GM23338 (cell line): ENCODE data around the gene ST6GALNAC1. TPM values are rescaled to one million over a fixed set of nuclear protein-coding genes. Genes with fewer than 3 reads are reported as not detected.

Experiments
- ATAC-seq: fragments of 200-7000 bp; cut with Tn5 transposase; 3 replicates; pipeline ENCODE4 v1.9.1; 2020
- DNase-seq: peaks from one replicate; pipeline ENCODE4 v3.0.0-alpha.2; 2015; ENCODE audit warnings: low spot score
- H2AFZ ChIP-seq: fragments of 200-600 bp; sonication (generic); 2 replicates; pipeline ENCODE4 v1.8.0; 2016; ENCODE audit warnings: antibody characterized with exemption, mild to moderate bottlenecking, moderate library complexity
- H3F3A ChIP-seq: fragments of 200-600 bp; sonication (generic); replicated peaks from 2 replicates; pipeline ENCODE4 v1.8.0; 2017; ENCODE audit warnings: antibody characterized with exemption, mixed run types, low read depth
- H3K27ac ChIP-seq: fragments of 200-600 bp; sonication (generic); 2 replicates; pipeline ENCODE4 v1.6.1; 2016; ENCODE audit warnings: low read depth
- H3K27me3 ChIP-seq: fragments of 200-600 bp; sonication (generic); 2 replicates; pipeline ENCODE4 v1.8.0; 2016; ENCODE audit warnings: mild to moderate bottlenecking, mixed run types, moderate library complexity; ENCODE audit not compliant: insufficient read depth
- H3K36me3 ChIP-seq: fragments of 200-600 bp; sonication (generic); 2 replicates; pipeline ENCODE4 v1.8.0; 2016; ENCODE audit warnings: mild to moderate bottlenecking; ENCODE audit not compliant: insufficient read depth
- H3K4me1 ChIP-seq: fragments of 200-600 bp; sonication (generic); 2 replicates; pipeline ENCODE4 v1.8.0; 2016; ENCODE audit warnings: mild to moderate bottlenecking, moderate library complexity; ENCODE audit not compliant: insufficient read depth
- H3K4me2 ChIP-seq: fragments of 200-600 bp; sonication (generic); 2 replicates; pipeline ENCODE4 v1.7.1; 2017; ENCODE audit warnings: mixed run types
- H3K4me3 ChIP-seq: fragments of 200-600 bp; sonication (generic); 2 replicates; pipeline ENCODE4 v1.6.1; 2016; ENCODE audit warnings: mixed run types
- H3K79me2 ChIP-seq: fragments of 200-600 bp; sonication (generic); replicated peaks from 2 replicates; pipeline ENCODE4 v1.8.0; 2017; ENCODE audit warnings: mild to moderate bottlenecking; ENCODE audit not compliant: insufficient read depth
- H3K9me2 ChIP-seq: fragments of 200-600 bp; sonication (generic); 2 replicates; pipeline ENCODE4 v1.8.0; 2017; ENCODE audit not compliant: insufficient read depth
- H4K20me1 ChIP-seq: fragments of 200-600 bp; sonication (generic); replicated peaks from 2 replicates; pipeline ENCODE4 v1.8.0; 2017; ENCODE audit warnings: mild to moderate bottlenecking; ENCODE audit not compliant: insufficient read depth
- H3K27ac Mint-ChIP-seq: 2 replicates; pipeline ENCODE4 v1.8.0; 2020; ENCODE audit warnings: inconsistent platforms, mild to moderate bottlenecking, moderate library complexity, mixed read lengths
- H3K27me3 Mint-ChIP-seq: 3 replicates; pipeline ENCODE4 v1.8.0; 2022; ENCODE audit warnings: low read depth, mild to moderate bottlenecking, moderate library complexity, mixed read lengths, inconsistent platforms; ENCODE audit not compliant: insufficient read depth, poor library complexity
- H3K36me3 Mint-ChIP-seq: 3 replicates; pipeline ENCODE4 v1.8.0; 2021; ENCODE audit warnings: low read depth, mild to moderate bottlenecking, inconsistent platforms, moderate library complexity, mixed read lengths
- H3K4me1 Mint-ChIP-seq: 3 replicates; pipeline ENCODE4 v1.8.0; 2020; ENCODE audit warnings: mild to moderate bottlenecking, inconsistent platforms, mixed read lengths
- H3K4me3 Mint-ChIP-seq: 3 replicates; pipeline ENCODE4 v1.8.0; 2021; ENCODE audit warnings: moderate library complexity, mild to moderate bottlenecking, inconsistent platforms, mixed read lengths
- H3K9me3 Mint-ChIP-seq: 3 replicates; pipeline ENCODE4 v1.8.0; 2020; ENCODE audit warnings: moderate library complexity, mild to moderate bottlenecking, inconsistent platforms, mixed read lengths
- CREB1 ChIP-seq: fragments of 250-450 bp; sonication (Bioruptor Pico); IDR thresholded peaks from 2 replicates; pipeline ENCODE4 v1.5.0; 2020; ENCODE audit warnings: low read depth, mild to moderate bottlenecking, moderate library complexity
- JUNB ChIP-seq: IDR thresholded peaks from one replicate; pipeline ENCODE4 v1.6.1; 2016; ENCODE audit warnings: antibody characterized with exemption; ENCODE audit not compliant: unreplicated experiment
- POLR2AphosphoS5 ChIP-seq: IDR thresholded peaks from 2 replicates; pipeline ENCODE4 v1.6.1; 2016; ENCODE audit warnings: antibody characterized with exemption, low read depth
- STAT1 ChIP-seq: IDR thresholded peaks from one replicate; pipeline ENCODE4 v1.6.1; 2016; ENCODE audit warnings: antibody characterized with exemption; ENCODE audit not compliant: unreplicated experiment
- ZNF114 ChIP-seq: fragments of 250-450 bp; sonication (Bioruptor Pico); IDR thresholded peaks from 2 replicates; pipeline ENCODE4 v1.5.0; 2020; ENCODE audit warnings: mild to moderate bottlenecking, moderate library complexity
- ZNF331 ChIP-seq: fragments of 250-450 bp; sonication (Bioruptor Pico); IDR thresholded peaks from 2 replicates; pipeline ENCODE4 v1.5.0; 2020; ENCODE audit warnings: low read depth, mild to moderate bottlenecking, moderate library complexity
- polyA plus RNA-seq: library from polyadenylated mRNA; unstranded; fragments of >200 nt; fragmentation: Nextera tagmentation; extraction: Ambion mirVana; gene quantifications from 2 replicates; pipeline ENCODE4 v1.2.1, GENCODE V29; 2016
- total RNA-seq: library from RNA; depleted of rRNA; stranded (reverse); fragments of >200 nt; shearing (Covaris generic); gene quantifications from 2 replicates; pipeline ENCODE4 v1.2.3, GENCODE V29; 2014
- TF ChIP-seq, protein P1 (sequence below): fragments of 250-450 bp; sonication (Bioruptor Pico); IDR thresholded peaks from 2 replicates; pipeline ENCODE4 v1.5.0; 2020; ENCODE audit warnings: mild to moderate bottlenecking, moderate library complexity
- TF ChIP-seq, protein P2 (sequence below): IDR thresholded peaks from one replicate; pipeline ENCODE4 v1.6.1; 2018; ENCODE audit warnings: antibody characterized with exemption; ENCODE audit not compliant: unreplicated experiment
- TF ChIP-seq, protein P3 (sequence below), 2 experiments: fragments of 200-600 bp in 1 of 2; sonication (generic) in 1 of 2; conservative IDR thresholded peaks; 2 replicates each; pipeline versions ENCODE4 v1.5.1 to v1.6.1; 2016 to 2017; ENCODE audit warnings: antibody characterized with exemption in 2 of 2, low read depth in 2 of 2, mild to moderate bottlenecking in 2 of 2, moderate library complexity in 1 of 2

The ST6GALNAC1 gene
- total and polyA plus RNA-seq, 2 experiments from 2014 or later = not detected

DNA sequence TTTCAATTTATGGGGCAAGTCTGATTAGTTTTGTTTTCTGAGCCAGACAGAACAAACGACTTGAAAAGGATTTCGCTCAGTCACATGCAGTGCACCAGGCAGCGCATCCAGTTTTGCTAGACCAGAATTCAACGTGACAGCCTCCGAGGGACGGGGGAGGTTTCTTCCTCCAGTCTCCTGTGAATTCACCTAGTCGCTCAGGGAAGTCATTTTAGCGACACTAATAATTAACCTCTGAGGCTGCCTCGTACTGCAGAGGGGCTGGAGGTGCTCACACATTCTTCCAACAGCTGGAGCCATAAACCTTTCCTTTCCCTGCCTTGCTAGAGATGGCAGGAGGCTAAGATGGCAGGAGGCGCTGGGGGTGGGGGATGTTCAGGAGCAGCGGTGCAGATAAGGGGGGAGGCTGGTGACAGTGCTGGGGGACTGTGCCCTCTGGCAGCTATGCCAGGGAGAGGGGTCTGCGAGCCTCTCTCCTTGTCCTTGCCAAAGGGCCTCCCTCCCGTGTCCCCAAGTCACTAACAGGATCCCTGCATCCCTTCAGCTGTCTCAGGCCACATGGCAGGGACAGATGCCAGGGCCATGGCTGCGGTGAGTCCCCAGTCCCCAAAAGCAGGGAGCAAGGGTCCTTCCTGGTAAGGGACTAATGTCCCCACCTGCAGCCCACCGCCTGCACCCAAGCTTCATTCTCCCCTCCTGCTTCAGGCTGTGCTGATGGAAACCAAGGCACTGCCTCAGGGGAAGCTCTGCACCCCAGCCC is 43.2 kb upstream of the ST6GALNAC1 start:
- DNase-seq = no peak
- Mint-ChIP-seq H3K27ac (no peak overlapping the region), H3K36me3 (no peaks in the 10 kb centered on the region; the same call in 2 of the 3 replicates), H3K4me1 (peaks cover 45% of the 10 kb centered on the region), H3K27me3 (peaks cover 11% of the 10 kb centered on the region), H3K4me3 (no peak overlapping the region), H3K9me3 (no peaks in the 10 kb centered on the region)
- Histone ChIP-seq H3K4me2 (no peak overlapping the region), H3K9me2 (no peaks in the 10 kb centered on the region), H3K4me3 (no peak overlapping the region), H2AFZ (no peak overlapping the region), H3K27ac (no peak overlapping the region), H3K27me3 (no peaks in the 10 kb centered on the region), H3F3A (no peaks in the 10 kb centered on the region), H4K20me1 (no peaks in the 10 kb centered on the region), H3K79me2 (no peaks in the 10 kb centered on the region), H3K4me1 (peaks cover 8% of the 10 kb centered on the region; the same call in 1 of the 2 replicates), H3K36me3 (no peaks in the 10 kb centered on the region)
- TF ChIP-seq ZNF114 (no peak), CREB1 (CRISPR knock-in tag) (no peak), ZNF331 (CRISPR knock-in tag) (no peak), POLR2AphosphoS5 (no peak), STAT1 (no peak), JUNB (no peak)
- TF ChIP-seq, protein P1, sequence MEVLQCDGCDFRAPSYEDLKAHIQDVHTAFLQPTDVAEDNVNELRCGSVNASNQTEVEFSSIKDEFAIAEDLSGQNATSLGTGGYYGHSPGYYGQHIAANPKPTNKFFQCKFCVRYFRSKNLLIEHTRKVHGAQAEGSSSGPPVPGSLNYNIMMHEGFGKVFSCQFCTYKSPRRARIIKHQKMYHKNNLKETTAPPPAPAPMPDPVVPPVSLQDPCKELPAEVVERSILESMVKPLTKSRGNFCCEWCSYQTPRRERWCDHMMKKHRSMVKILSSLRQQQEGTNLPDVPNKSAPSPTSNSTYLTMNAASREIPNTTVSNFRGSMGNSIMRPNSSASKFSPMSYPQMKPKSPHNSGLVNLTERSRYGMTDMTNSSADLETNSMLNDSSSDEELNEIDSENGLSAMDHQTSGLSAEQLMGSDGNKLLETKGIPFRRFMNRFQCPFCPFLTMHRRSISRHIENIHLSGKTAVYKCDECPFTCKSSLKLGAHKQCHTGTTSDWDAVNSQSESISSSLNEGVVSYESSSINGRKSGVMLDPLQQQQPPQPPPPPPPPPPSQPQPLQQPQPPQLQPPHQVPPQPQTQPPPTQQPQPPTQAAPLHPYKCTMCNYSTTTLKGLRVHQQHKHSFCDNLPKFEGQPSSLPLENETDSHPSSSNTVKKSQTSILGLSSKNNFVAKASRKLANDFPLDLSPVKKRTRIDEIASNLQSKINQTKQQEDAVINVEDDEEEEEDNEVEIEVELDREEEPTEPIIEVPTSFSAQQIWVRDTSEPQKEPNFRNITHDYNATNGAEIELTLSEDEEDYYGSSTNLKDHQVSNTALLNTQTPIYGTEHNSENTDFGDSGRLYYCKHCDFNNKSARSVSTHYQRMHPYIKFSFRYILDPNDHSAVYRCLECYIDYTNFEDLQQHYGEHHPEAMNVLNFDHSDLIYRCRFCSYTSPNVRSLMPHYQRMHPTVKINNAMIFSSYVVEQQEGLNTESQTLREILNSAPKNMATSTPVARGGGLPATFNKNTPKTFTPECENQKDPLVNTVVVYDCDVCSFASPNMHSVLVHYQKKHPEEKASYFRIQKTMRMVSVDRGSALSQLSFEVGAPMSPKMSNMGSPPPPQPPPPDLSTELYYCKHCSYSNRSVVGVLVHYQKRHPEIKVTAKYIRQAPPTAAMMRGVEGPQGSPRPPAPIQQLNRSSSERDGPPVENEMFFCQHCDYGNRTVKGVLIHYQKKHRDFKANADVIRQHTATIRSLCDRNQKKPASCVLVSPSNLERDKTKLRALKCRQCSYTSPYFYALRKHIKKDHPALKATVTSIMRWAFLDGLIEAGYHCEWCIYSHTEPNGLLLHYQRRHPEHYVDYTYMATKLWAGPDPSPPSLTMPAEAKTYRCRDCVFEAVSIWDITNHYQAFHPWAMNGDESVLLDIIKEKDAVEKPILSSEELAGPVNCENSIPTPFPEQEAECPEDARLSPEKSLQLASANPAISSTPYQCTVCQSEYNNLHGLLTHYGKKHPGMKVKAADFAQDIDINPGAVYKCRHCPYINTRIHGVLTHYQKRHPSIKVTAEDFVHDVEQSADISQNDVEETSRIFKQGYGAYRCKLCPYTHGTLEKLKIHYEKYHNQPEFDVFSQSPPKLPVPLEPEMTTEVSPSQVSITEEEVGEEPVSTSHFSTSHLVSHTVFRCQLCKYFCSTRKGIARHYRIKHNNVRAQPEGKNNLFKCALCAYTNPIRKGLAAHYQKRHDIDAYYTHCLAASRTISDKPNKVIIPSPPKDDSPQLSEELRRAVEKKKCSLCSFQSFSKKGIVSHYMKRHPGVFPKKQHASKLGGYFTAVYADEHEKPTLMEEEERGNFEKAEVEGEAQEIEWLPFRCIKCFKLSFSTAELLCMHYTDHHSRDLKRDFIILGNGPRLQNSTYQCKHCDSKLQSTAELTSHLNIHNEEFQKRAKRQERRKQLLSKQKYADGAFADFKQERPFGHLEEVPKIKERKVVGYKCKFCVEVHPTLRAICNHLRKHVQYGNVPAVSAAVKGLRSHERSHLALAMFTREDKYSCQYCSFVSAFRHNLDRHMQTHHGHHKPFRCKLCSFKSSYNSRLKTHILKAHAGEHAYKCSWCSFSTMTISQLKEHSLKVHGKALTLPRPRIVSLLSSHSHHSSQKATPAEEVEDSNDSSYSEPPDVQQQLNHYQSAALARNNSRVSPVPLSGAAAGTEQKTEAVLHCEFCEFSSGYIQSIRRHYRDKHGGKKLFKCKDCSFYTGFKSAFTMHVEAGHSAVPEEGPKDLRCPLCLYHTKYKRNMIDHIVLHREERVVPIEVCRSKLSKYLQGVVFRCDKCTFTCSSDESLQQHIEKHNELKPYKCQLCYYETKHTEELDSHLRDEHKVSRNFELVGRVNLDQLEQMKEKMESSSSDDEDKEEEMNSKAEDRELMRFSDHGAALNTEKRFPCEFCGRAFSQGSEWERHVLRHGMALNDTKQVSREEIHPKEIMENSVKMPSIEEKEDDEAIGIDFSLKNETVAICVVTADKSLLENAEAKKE (CRISPR knock-in tag) = no peak
- TF ChIP-seq, protein P2, sequence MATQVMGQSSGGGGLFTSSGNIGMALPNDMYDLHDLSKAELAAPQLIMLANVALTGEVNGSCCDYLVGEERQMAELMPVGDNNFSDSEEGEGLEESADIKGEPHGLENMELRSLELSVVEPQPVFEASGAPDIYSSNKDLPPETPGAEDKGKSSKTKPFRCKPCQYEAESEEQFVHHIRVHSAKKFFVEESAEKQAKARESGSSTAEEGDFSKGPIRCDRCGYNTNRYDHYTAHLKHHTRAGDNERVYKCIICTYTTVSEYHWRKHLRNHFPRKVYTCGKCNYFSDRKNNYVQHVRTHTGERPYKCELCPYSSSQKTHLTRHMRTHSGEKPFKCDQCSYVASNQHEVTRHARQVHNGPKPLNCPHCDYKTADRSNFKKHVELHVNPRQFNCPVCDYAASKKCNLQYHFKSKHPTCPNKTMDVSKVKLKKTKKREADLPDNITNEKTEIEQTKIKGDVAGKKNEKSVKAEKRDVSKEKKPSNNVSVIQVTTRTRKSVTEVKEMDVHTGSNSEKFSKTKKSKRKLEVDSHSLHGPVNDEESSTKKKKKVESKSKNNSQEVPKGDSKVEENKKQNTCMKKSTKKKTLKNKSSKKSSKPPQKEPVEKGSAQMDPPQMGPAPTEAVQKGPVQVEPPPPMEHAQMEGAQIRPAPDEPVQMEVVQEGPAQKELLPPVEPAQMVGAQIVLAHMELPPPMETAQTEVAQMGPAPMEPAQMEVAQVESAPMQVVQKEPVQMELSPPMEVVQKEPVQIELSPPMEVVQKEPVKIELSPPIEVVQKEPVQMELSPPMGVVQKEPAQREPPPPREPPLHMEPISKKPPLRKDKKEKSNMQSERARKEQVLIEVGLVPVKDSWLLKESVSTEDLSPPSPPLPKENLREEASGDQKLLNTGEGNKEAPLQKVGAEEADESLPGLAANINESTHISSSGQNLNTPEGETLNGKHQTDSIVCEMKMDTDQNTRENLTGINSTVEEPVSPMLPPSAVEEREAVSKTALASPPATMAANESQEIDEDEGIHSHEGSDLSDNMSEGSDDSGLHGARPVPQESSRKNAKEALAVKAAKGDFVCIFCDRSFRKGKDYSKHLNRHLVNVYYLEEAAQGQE = no peak
- TF ChIP-seq, protein P3, sequence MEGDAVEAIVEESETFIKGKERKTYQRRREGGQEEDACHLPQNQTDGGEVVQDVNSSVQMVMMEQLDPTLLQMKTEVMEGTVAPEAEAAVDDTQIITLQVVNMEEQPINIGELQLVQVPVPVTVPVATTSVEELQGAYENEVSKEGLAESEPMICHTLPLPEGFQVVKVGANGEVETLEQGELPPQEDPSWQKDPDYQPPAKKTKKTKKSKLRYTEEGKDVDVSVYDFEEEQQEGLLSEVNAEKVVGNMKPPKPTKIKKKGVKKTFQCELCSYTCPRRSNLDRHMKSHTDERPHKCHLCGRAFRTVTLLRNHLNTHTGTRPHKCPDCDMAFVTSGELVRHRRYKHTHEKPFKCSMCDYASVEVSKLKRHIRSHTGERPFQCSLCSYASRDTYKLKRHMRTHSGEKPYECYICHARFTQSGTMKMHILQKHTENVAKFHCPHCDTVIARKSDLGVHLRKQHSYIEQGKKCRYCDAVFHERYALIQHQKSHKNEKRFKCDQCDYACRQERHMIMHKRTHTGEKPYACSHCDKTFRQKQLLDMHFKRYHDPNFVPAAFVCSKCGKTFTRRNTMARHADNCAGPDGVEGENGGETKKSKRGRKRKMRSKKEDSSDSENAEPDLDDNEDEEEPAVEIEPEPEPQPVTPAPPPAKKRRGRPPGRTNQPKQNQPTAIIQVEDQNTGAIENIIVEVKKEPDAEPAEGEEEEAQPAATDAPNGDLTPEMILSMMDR (conservative IDR thresholded peaks at IDR 0.05; ENCODE audit: low read depth in 2 of 2) = no peak
- ATAC-seq = no peak
